Body of pancreas (tissue), 4 donors: ENCODE measurements around the gene ASAP2. TPM values are rescaled to one million over a fixed set of nuclear protein-coding genes. Genes with fewer than 3 reads are reported as not detected.
A peak's percentile ranks its signal among the peaks of the same experiment; 100 is the strongest.

Experiments
- ATAC-seq: fragments of 150-250 bp; one replicate; pipeline ENCODE4 v1.9.1; 2016
- DNase-seq, 4 donors: peaks; one replicate each; pipeline ENCODE4 v3.0.0-alpha.2; 2019
- H3K27ac ChIP-seq, 4 donors: fragments of 200-600 bp; sonication (generic); 1 replicate in 3 of 4; 2 replicates in 1 of 4; pipeline versions ENCODE4 v1.5.1 to v1.6.1; 2016 to 2019; ENCODE audit warnings: mild to moderate bottlenecking in 1 of 4, mixed read lengths in 1 of 4, moderate library complexity in 1 of 4
- H3K27me3 ChIP-seq, 2 donors: fragments of 200-600 bp; sonication (generic); one replicate each; pipeline ENCODE4 v1.6.0; 2016; ENCODE audit warnings: mild to moderate bottlenecking in 1 of 2
- H3K36me3 ChIP-seq, 2 donors: fragments of 200-600 bp; sonication (generic); replicated peaks in 1 of 2; 2 replicates each; pipeline ENCODE4 v1.5.1; 2016; ENCODE audit warnings: low read depth in 2 of 2; ENCODE audit not compliant: insufficient read depth in 1 of 2
- H3K4me1 ChIP-seq: fragments of 200-600 bp; sonication (generic); one replicate; pipeline ENCODE4 v1.6.0; 2016
- H3K4me3 ChIP-seq, 2 donors: fragments of 200-600 bp; sonication (generic); 1 replicate in 1 of 2; 2 replicates in 1 of 2; pipeline ENCODE4 v1.5.1; 2016 to 2019
- H3K9me3 ChIP-seq, 3 donors: fragments of 200-600 bp; sonication (generic); 1 replicate in 2 of 3; 2 replicates in 1 of 3; pipeline ENCODE4 v1.5.1; 2016
- POLR2A ChIP-seq, 3 donors: fragments of 450-650 bp; IDR thresholded peaks; one replicate each; pipeline ENCODE4 v1.6.1; 2016; ENCODE audit warnings: antibody characterized with exemption in 3 of 3, mild to moderate bottlenecking in 2 of 3
- WGBS, 2 donors: methylation state at CpG; one replicate each; pipeline ENCODE4 v1.1.5; 2017; 5-methylcytosine and 5-hydroxymethylcytosine counted together
- intact Hi-C: fragments of 100-400 bp; cut with DNase I; formaldehyde crosslinking; loops from one replicate; pipeline ENCODE4 v1.15.1; 2023
- total RNA-seq, 2 donors: library from RNA; depleted of rRNA; stranded (reverse); fragments of >200 nt; gene quantifications; one replicate each; pipeline ENCODE4 v1.1.0, GENCODE V29; 2016
- TF ChIP-seq, protein P1 (sequence below), 7 experiments: fragments of 450-650 bp in 4 of 7; fragments of 200-600 bp in 3 of 7; sonication (generic) in 3 of 7; IDR thresholded peaks; one replicate each; pipeline ENCODE4 v1.5.1; 2016 to 2019; ENCODE audit warnings: antibody characterized with exemption in 7 of 7

Gene ASAP2
- total RNA-seq, 2 donors from 2014 or later, result 12.5 to 23.7 TPM

GRCh38 chr2:9422321-9423099 is 215.9 kb downstream of the ASAP2 start:
- WGBS, 2 donors, result 3 to 4% methylated on average over 21 to 42 of the region's 42 CpGs
- intact Hi-C loops, result loop anchor here (5.0 kb wide), 1 partner anchor 280 kb away; no protein-coding TSS in a partner anchor
- peak; percentile 7 for ATAC-seq

GRCh38 chr2:9423100-9423921 is 216.7 kb downstream of the ASAP2 start, which contains the start of the genes CPSF3 and ITGB1BP1:
TSS of gene CPSF3 (plus strand) at chr2:9423654. CDS start at chr2:9423774, 120 bp downstream.
TSS of gene ITGB1BP1 (minus strand) at chr2:9423528. CDS start at chr2:9418697, 4,831 bp downstream.
- TF ChIP-seq POLR2A (IDR thresholded peaks at IDR 0.05), result peak in 2 of 3 donors; percentile 55 to 58
- TF ChIP-seq, protein P1, sequence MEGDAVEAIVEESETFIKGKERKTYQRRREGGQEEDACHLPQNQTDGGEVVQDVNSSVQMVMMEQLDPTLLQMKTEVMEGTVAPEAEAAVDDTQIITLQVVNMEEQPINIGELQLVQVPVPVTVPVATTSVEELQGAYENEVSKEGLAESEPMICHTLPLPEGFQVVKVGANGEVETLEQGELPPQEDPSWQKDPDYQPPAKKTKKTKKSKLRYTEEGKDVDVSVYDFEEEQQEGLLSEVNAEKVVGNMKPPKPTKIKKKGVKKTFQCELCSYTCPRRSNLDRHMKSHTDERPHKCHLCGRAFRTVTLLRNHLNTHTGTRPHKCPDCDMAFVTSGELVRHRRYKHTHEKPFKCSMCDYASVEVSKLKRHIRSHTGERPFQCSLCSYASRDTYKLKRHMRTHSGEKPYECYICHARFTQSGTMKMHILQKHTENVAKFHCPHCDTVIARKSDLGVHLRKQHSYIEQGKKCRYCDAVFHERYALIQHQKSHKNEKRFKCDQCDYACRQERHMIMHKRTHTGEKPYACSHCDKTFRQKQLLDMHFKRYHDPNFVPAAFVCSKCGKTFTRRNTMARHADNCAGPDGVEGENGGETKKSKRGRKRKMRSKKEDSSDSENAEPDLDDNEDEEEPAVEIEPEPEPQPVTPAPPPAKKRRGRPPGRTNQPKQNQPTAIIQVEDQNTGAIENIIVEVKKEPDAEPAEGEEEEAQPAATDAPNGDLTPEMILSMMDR (IDR thresholded peaks at IDR 0.05), result peak in 3 of 7 experiments; percentile 20 to 32 (median 30)
- intact Hi-C loops, result loop anchor here (5.0 kb wide), 1 partner anchor 281 kb away; no protein-coding TSS in a partner anchor
- WGBS, 2 donors, result 1% methylated on average over 39 to 91 of the region's 91 CpGs
- H3K9me3 ChIP-seq, result no peaks in the 10 kb centered on the region
- H3K4me3 ChIP-seq, result peak within 1 kb of the TSS; percentile 85 to 93
- DNase-seq (peak; percentile 97 to 98 (median 97)), ATAC-seq (peak; percentile 97)
- peaks cover 19% of the 10 kb centered on the region for H3K4me1 ChIP-seq
- H3K27me3 ChIP-seq, result no peaks in the 10 kb centered on the region
- no peaks in the 10 kb centered on the region for H3K36me3 ChIP-seq
- H3K27ac ChIP-seq, result peak within 1 kb of the TSS; percentile 68 to 87 (median 82)

More at GRCh38 chr2:9422321-9423099, 215.9 kb downstream of the ASAP2 start:
- H3K9me3 ChIP-seq, result no peaks in the 10 kb centered on the region
- TF ChIP-seq, protein P1 (IDR thresholded peaks at IDR 0.05), result no peak
- TF ChIP-seq POLR2A (IDR thresholded peaks at IDR 0.05), result no peak
- H3K27ac ChIP-seq, result peak overlapping the region; percentile 68 to 87 (median 82)
- peak overlapping the region; percentile 85 to 93 for H3K4me3 ChIP-seq
- no peaks in the 10 kb centered on the region for H3K27me3 ChIP-seq
- H3K4me1 ChIP-seq, result peaks cover 19% of the 10 kb centered on the region
- no peaks in the 10 kb centered on the region for H3K36me3 ChIP-seq
- DNase-seq, result peak; percentile 31 to 53 (median 34)

- Histone ChIP-seq H3K27ac (peak overlapping the region; percentile 2 to 87 (median 60)), H3K36me3 (no peaks in the 10 kb centered on the region), H3K4me1 (peaks cover 19% of the 10 kb centered on the region), H3K4me3 (peak overlapping the region; percentile 85 to 93), H3K27me3 (no peaks in the 10 kb centered on the region), H3K9me3 (no peaks in the 10 kb centered on the region)
- ATAC-seq (no peak), DNase-seq (no peak)
- TF ChIP-seq, protein P1 (IDR thresholded peaks at IDR 0.05), result no peak
- no peak for TF ChIP-seq POLR2A (IDR thresholded peaks at IDR 0.05)
- intact Hi-C loops, result loop anchor here (5.0 kb wide), 1 partner anchor 282 kb away; no protein-coding TSS in a partner anchor
- 0 to 1% methylated on average over 21 of the region's 21 CpGs for WGBS, 2 donors
Observed at GRCh38 chr2:9423922-9424272, 217.3 kb downstream of the ASAP2 start.

GRCh38 chr2:9424447-9425164 is 218.0 kb downstream of the ASAP2 start:
- ATAC-seq (no peak), DNase-seq (no peak)
- TF ChIP-seq, protein P1 (IDR thresholded peaks at IDR 0.05), result no peak
- TF ChIP-seq POLR2A (IDR thresholded peaks at IDR 0.05), result no peak
- Histone ChIP-seq H3K4me3 (no peak overlapping the region), H3K27ac (no peak overlapping the region), H3K9me3 (no peaks in the 10 kb centered on the region), H3K36me3 (no peaks in the 10 kb centered on the region), H3K27me3 (no peaks in the 10 kb centered on the region), H3K4me1 (peaks cover 19% of the 10 kb centered on the region)
- intact Hi-C loops, result loop anchor here (5.0 kb wide), 1 partner anchor 282 kb away; no protein-coding TSS in a partner anchor
- WGBS, 2 donors, result 32 to 38% methylated on average over 11 of the region's 11 CpGs
